ENCODE measurements around the gene CILP. TPM values are rescaled to one million over a fixed set of nuclear protein-coding genes. Genes with fewer than 3 reads are reported as not detected.

Gene CILP
- total RNA-seq, 1 experiment from 2014 or later: 0.08 TPM

DNA sequence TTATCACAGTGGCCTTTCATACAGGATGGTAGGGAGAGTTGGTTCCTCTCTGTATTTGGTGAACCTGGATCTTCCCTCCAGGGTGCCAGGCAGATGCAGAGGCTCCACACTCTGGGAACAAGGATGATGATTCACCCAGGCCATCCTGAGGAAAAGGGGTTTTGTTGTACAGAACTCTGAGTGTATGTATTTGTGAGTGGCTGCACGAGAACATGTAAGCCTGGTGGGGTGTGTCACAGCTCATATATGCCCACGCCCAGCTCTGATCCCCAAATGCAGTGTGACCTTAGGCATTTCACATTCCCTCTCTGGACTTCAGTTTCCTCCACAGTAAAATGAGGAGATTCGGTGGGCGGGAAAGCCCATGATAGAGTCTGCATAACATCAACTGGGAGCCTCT lies 11.6 kb upstream of the CILP start:
- H3K27me3 ChIP-seq (ENCODE audit: control insufficient read depth, insufficient read depth, low read length): no peaks in the 10 kb centered on the region
- POLR2A ChIA-PET: no interaction called here
- TF ChIP-seq, protein P1, sequence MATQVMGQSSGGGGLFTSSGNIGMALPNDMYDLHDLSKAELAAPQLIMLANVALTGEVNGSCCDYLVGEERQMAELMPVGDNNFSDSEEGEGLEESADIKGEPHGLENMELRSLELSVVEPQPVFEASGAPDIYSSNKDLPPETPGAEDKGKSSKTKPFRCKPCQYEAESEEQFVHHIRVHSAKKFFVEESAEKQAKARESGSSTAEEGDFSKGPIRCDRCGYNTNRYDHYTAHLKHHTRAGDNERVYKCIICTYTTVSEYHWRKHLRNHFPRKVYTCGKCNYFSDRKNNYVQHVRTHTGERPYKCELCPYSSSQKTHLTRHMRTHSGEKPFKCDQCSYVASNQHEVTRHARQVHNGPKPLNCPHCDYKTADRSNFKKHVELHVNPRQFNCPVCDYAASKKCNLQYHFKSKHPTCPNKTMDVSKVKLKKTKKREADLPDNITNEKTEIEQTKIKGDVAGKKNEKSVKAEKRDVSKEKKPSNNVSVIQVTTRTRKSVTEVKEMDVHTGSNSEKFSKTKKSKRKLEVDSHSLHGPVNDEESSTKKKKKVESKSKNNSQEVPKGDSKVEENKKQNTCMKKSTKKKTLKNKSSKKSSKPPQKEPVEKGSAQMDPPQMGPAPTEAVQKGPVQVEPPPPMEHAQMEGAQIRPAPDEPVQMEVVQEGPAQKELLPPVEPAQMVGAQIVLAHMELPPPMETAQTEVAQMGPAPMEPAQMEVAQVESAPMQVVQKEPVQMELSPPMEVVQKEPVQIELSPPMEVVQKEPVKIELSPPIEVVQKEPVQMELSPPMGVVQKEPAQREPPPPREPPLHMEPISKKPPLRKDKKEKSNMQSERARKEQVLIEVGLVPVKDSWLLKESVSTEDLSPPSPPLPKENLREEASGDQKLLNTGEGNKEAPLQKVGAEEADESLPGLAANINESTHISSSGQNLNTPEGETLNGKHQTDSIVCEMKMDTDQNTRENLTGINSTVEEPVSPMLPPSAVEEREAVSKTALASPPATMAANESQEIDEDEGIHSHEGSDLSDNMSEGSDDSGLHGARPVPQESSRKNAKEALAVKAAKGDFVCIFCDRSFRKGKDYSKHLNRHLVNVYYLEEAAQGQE (IDR thresholded peaks at IDR 0.05; ENCODE audit: insufficient read depth in 1 of 2, low read depth in 2 of 2, low read length in 1 of 2): no peak
- TF ChIP-seq, protein P2, sequence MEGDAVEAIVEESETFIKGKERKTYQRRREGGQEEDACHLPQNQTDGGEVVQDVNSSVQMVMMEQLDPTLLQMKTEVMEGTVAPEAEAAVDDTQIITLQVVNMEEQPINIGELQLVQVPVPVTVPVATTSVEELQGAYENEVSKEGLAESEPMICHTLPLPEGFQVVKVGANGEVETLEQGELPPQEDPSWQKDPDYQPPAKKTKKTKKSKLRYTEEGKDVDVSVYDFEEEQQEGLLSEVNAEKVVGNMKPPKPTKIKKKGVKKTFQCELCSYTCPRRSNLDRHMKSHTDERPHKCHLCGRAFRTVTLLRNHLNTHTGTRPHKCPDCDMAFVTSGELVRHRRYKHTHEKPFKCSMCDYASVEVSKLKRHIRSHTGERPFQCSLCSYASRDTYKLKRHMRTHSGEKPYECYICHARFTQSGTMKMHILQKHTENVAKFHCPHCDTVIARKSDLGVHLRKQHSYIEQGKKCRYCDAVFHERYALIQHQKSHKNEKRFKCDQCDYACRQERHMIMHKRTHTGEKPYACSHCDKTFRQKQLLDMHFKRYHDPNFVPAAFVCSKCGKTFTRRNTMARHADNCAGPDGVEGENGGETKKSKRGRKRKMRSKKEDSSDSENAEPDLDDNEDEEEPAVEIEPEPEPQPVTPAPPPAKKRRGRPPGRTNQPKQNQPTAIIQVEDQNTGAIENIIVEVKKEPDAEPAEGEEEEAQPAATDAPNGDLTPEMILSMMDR (IDR thresholded peaks at IDR 0.05): no peak
- no peaks in the 10 kb centered on the region for H3K4me1 ChIP-seq (ENCODE audit: control insufficient read depth, insufficient read depth, low read length)
- no peak overlapping the region for H3K27ac ChIP-seq (ENCODE audit: low read length)
- intact Hi-C loops (cut with micrococcal nuclease; ENCODE audit: unreplicated experiment): no loop called here
- no peak overlapping the region for H3K4me3 ChIP-seq (ENCODE audit: low read depth in 2 of 2, low read length in 2 of 2)
- no peak for DNase-seq (ENCODE audit: low read depth, low spot score)
- BruUV-seq (replicated peaks): no TSS peak
- in situ Hi-C loops (cut with HindIII; ENCODE audit: low pct_unique_long_range_greater_than_20kb, low sequenced_read_pairs): no loop called here
- H3K9me3 ChIP-seq (ENCODE audit: control insufficient read depth, insufficient read depth, low read depth, low read length): no peaks in the 10 kb centered on the region
- ATAC-seq: no peak
- CTCF ChIA-PET: no interaction called here
- no peaks in the 10 kb centered on the region for H3K36me3 ChIP-seq (ENCODE audit: control insufficient read depth, insufficient read depth, low read length)

DNA sequence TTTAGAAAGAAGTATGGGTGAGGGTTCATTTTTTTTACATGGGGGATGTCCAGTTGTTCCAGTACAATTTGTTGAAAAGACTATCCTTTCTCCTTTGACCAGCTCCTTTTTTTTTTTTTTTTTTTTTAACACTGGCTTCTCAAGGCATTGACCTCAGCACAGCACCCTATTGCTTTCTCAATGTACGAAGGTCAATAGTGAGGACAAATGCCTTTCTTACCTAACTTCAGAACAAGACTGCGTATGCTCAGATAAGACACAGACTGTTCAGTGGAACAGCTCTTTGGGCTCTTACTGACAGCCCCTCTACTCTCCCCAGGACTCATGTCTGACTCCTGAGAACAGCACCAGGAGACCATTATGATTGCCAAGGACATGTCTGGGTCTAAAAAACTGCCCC lies 10.4 kb upstream of the CILP start:
- H3K27me3 ChIP-seq (ENCODE audit: control insufficient read depth, insufficient read depth, low read length): no peaks in the 10 kb centered on the region
- H3K27ac ChIP-seq (ENCODE audit: low read length): no peak overlapping the region
- ChIA-PET POLR2A (no interaction called here), CTCF (no interaction called here)
- in situ Hi-C loops (cut with HindIII; ENCODE audit: low pct_unique_long_range_greater_than_20kb, low sequenced_read_pairs) (no loop called here), intact Hi-C loops (cut with micrococcal nuclease; ENCODE audit: unreplicated experiment) (no loop called here)
- H3K4me1 ChIP-seq (ENCODE audit: control insufficient read depth, insufficient read depth, low read length): no peaks in the 10 kb centered on the region
- ATAC-seq (no peak), DNase-seq (ENCODE audit: low read depth, low spot score) (no peak)
- TF ChIP-seq, protein P2 (IDR thresholded peaks at IDR 0.05): no peak
- TF ChIP-seq POLR2AphosphoS5 (IDR thresholded peaks at IDR 0.05; ENCODE audit: low read depth, low read length): no peak
- no peak for TF ChIP-seq SIN3A (IDR thresholded peaks at IDR 0.05; ENCODE audit: borderline replicate concordance, insufficient read depth, low read depth, low read length)
- TF ChIP-seq, protein P1 (IDR thresholded peaks at IDR 0.05; ENCODE audit: insufficient read depth in 1 of 2, low read depth in 2 of 2, low read length in 1 of 2): no peak
- no peak for TF ChIP-seq TCF7L2 (IDR thresholded peaks at IDR 0.05; ENCODE audit: low read depth, low read length)
- H3K9me3 ChIP-seq (ENCODE audit: control insufficient read depth, insufficient read depth, low read depth, low read length): no peaks in the 10 kb centered on the region
- H3K4me3 ChIP-seq (ENCODE audit: low read depth in 2 of 2, low read length in 2 of 2): no peak overlapping the region
- no TSS peak for BruUV-seq (replicated peaks)
- H3K36me3 ChIP-seq (ENCODE audit: control insufficient read depth, insufficient read depth, low read length): no peaks in the 10 kb centered on the region
